Measurements from ENCODE around the gene AIF1L. TPM values are rescaled to one million over a fixed set of nuclear protein-coding genes. Genes with fewer than 3 reads are reported as not detected.

The AIF1L gene
- total RNA-seq, 1 experiment from 2014 or later, result 6.0 TPM

GRCh38 chr9:131104016-131104740 lies 7.8 kb downstream of the AIF1L start:
- Histone ChIP-seq H3K4me3 (ENCODE audit: low read depth in 2 of 2, low read length in 2 of 2) (no peak overlapping the region), H3K27ac (ENCODE audit: low read length) (no peak overlapping the region), H3K36me3 (ENCODE audit: control insufficient read depth, insufficient read depth, low read length) (no peaks in the 10 kb centered on the region), H3K9me3 (ENCODE audit: control insufficient read depth, insufficient read depth, low read depth, low read length) (no peaks in the 10 kb centered on the region), H3K27me3 (ENCODE audit: control insufficient read depth, insufficient read depth, low read length) (no peaks in the 10 kb centered on the region), H3K4me1 (ENCODE audit: control insufficient read depth, insufficient read depth, low read length) (no peaks in the 10 kb centered on the region)
- TF ChIP-seq REST (IDR thresholded peaks at IDR 0.05; ENCODE audit: insufficient read depth in 1 of 2, low read depth in 2 of 2, low read length in 1 of 2), result no peak
- TF ChIP-seq POLR2AphosphoS5 (IDR thresholded peaks at IDR 0.05; ENCODE audit: low read depth, low read length), result no peak
- no peak for TF ChIP-seq SIN3A (IDR thresholded peaks at IDR 0.05; ENCODE audit: borderline replicate concordance, insufficient read depth, low read depth, low read length)
- no peak for TF ChIP-seq CTCF (IDR thresholded peaks at IDR 0.05)
- no peak for TF ChIP-seq TCF7L2 (IDR thresholded peaks at IDR 0.05; ENCODE audit: low read depth, low read length)
- intact Hi-C loops (cut with micrococcal nuclease; ENCODE audit: unreplicated experiment), result no loop called here
- ATAC-seq, result no peak
- DNase-seq (ENCODE audit: low read depth, low spot score), result no peak
- in situ Hi-C loops (cut with HindIII; ENCODE audit: low pct_unique_long_range_greater_than_20kb, low sequenced_read_pairs), result no loop called here
- BruUV-seq (replicated peaks), result no TSS peak
- POLR2A ChIA-PET, result no interaction called here
- CTCF ChIA-PET, result no interaction called here

- CTCF ChIA-PET, result interaction anchor here (0.6 to 0.7 kb wide), 2 partner anchors 73 to 230 kb away, joined by 4 to 5 read pairs; no protein-coding TSS in a partner anchor
- H3K36me3 ChIP-seq (ENCODE audit: control insufficient read depth, insufficient read depth, low read length), result no peaks in the 10 kb centered on the region
- BruUV-seq (replicated peaks), result no TSS peak
- TF ChIP-seq SIN3A (IDR thresholded peaks at IDR 0.05; ENCODE audit: borderline replicate concordance, insufficient read depth, low read depth, low read length) (no peak), TCF7L2 (IDR thresholded peaks at IDR 0.05; ENCODE audit: low read depth, low read length) (no peak), REST (IDR thresholded peaks at IDR 0.05; ENCODE audit: insufficient read depth in 1 of 2, low read depth in 2 of 2, low read length in 1 of 2) (no peak), CTCF (IDR thresholded peaks at IDR 0.05) (no peak), POLR2AphosphoS5 (IDR thresholded peaks at IDR 0.05; ENCODE audit: low read depth, low read length) (no peak)
- ATAC-seq, result no peak
- DNase-seq (ENCODE audit: low read depth, low spot score), result no peak
- no peak overlapping the region for H3K27ac ChIP-seq (ENCODE audit: low read length)
- no peak overlapping the region for H3K4me3 ChIP-seq (ENCODE audit: low read depth in 2 of 2, low read length in 2 of 2)
- no peaks in the 10 kb centered on the region for H3K9me3 ChIP-seq (ENCODE audit: control insufficient read depth, insufficient read depth, low read depth, low read length)
- POLR2A ChIA-PET, result no interaction called here
- no peaks in the 10 kb centered on the region for H3K4me1 ChIP-seq (ENCODE audit: control insufficient read depth, insufficient read depth, low read length)
- H3K27me3 ChIP-seq (ENCODE audit: control insufficient read depth, insufficient read depth, low read length), result no peaks in the 10 kb centered on the region
- intact Hi-C loops (cut with micrococcal nuclease; ENCODE audit: unreplicated experiment) (no loop called here), in situ Hi-C loops (cut with HindIII; ENCODE audit: low pct_unique_long_range_greater_than_20kb, low sequenced_read_pairs) (no loop called here)
Observed at GRCh38 chr9:131105952-131106351, 9.6 kb downstream of the AIF1L start.

All from Panc1 (cell line).